HFF-Myc (cell line): ENCODE measurements around the gene HTR1D.

ENCODE experiments used
- DNase-seq: peaks from one replicate; pipeline ENCODE4 v3.0.0-alpha.2; 2011; ENCODE audit warnings: low read depth; ENCODE audit errors: extremely low read depth
- H3K4me3 ChIP-seq: replicated peaks from 2 replicates; pipeline ENCODE4 v1.5.1; 2011; ENCODE audit warnings: low read depth, mild to moderate bottlenecking, control low read depth, low read length
- CTCF ChIP-seq: IDR thresholded peaks from 2 replicates; pipeline ENCODE4 v1.5.1; 2012; ENCODE audit warnings: mild to moderate bottlenecking, low read depth, low read length, control low read depth; ENCODE audit errors: missing control alignments

The HTR1D gene

GRCh38 chr1:23174426-23175110 lies 42.7 kb downstream of the HTR1D start:
- no peak overlapping the region for H3K4me3 ChIP-seq
- TF ChIP-seq CTCF: no peak
- no peak for DNase-seq

- no peak overlapping the region for H3K4me3 ChIP-seq
Measured at GRCh38 chr1:23171181-23171755, 46.0 kb downstream of the HTR1D start.

GRCh38 chr1:23169727-23170335 lies 47.5 kb downstream of the HTR1D start:
- DNase-seq: peak; percentile 40

More at GRCh38 chr1:23171181-23171755, 46.0 kb downstream of the HTR1D start:
- DNase-seq: no peak
- no peak for TF ChIP-seq CTCF

GRCh38 chr1:23169195-23169575 lies 48.1 kb downstream of the HTR1D start:
- TF ChIP-seq CTCF: no peak
- peak overlapping the region; percentile 74 for H3K4me3 ChIP-seq
- DNase-seq: no peak

More at GRCh38 chr1:23169727-23170335, 47.5 kb downstream of the HTR1D start:
- H3K4me3 ChIP-seq: no peak overlapping the region
- no peak for TF ChIP-seq CTCF

GRCh38 chr1:23168445-23169194 lies 48.7 kb downstream of the HTR1D start, which contains the start of gene LUZP1:
TSS of gene LUZP1 (minus strand) at chr1:23168856.
- H3K4me3 ChIP-seq: peak within 1 kb of the TSS; percentile 74
- DNase-seq: no peak
- no peak for TF ChIP-seq CTCF

GRCh38 chr1:23168079-23168444 lies 49.2 kb downstream of the HTR1D start:
- H3K4me3 ChIP-seq: peak overlapping the region; percentile 74
- no peak for DNase-seq
- no peak for TF ChIP-seq CTCF
